A673 (cell line): ENCODE data around the gene RAB26. TPM values are rescaled to one million over a fixed set of nuclear protein-coding genes. Genes with fewer than 3 reads are reported as not detected.
"Not testable (repeated sequence)": the region's sequence is repeated elsewhere in the genome, so short reads cannot be mapped to it uniquely, and the experiment has no call there.

ENCODE experiments used
- BruUV-seq: library from RNA; stranded (reverse); fragments of 400-500 nt; replicated peaks from 2 replicates; lab custom pipeline; 2021; lab: Mats Ljungman, UMichigan
- CTCF ChIA-PET: fragments of 300-600 bp; sonication (Branson Sonifier 250); formaldehyde crosslinking; loops from one replicate; lab custom pipeline; 2022; ENCODE audit warnings: antibody characterized with exemption; lab: Charles Lee
- POLR2A ChIA-PET: fragments of 300-600 bp; sonication (Branson Sonifier 250); formaldehyde crosslinking; loops from one replicate; lab custom pipeline; 2022; ENCODE audit warnings: antibody characterized with exemption; ENCODE audit not compliant: low non-redundant PET; lab: Charles Lee
- DNase-seq: peaks from one replicate; pipeline ENCODE4 v3.0.0-alpha.2; 2015; ENCODE audit warnings: low spot score
- H3K27ac ChIP-seq: fragments of 200-600 bp; sonication (generic); 2 replicates; pipeline ENCODE4 v1.5.1; 2016; ENCODE audit warnings: mixed run types, low read depth, mild to moderate bottlenecking, mixed read lengths, antibody characterized with exemption, low read length; ENCODE audit not compliant: poor library complexity, severe bottlenecking
- H3K27me3 ChIP-seq: fragments of 200-600 bp; sonication (generic); replicated peaks from 2 replicates; pipeline ENCODE4 v1.6.1; 2017; ENCODE audit warnings: mixed run types, low read depth, mild to moderate bottlenecking, mixed read lengths, antibody characterized with exemption, low read length; ENCODE audit not compliant: insufficient read depth, poor library complexity
- H3K36me3 ChIP-seq: fragments of 200-600 bp; sonication (generic); 2 replicates; pipeline ENCODE4 v1.6.1; 2016; ENCODE audit warnings: mixed run types, mild to moderate bottlenecking, mixed read lengths, antibody characterized with exemption, low read length; ENCODE audit not compliant: insufficient read depth, poor library complexity, severe bottlenecking
- H3K4me1 ChIP-seq: fragments of 200-600 bp; sonication (generic); 2 replicates; pipeline ENCODE4 v1.6.1; 2017; ENCODE audit warnings: mixed run types, mild to moderate bottlenecking, mixed read lengths, antibody characterized with exemption, low read length; ENCODE audit not compliant: insufficient read depth, poor library complexity, severe bottlenecking
- H3K4me3 ChIP-seq: fragments of 200-600 bp; sonication (generic); 2 replicates; pipeline ENCODE4 v1.5.1; 2016; ENCODE audit warnings: low read depth, mixed run types, mild to moderate bottlenecking, mixed read lengths, low read length; ENCODE audit not compliant: poor library complexity, severe bottlenecking
- H3K9me3 ChIP-seq: fragments of 200-600 bp; sonication (generic); 2 replicates; pipeline ENCODE4 v1.6.1; 2016; ENCODE audit warnings: mixed run types, low read depth, mild to moderate bottlenecking, mixed read lengths, antibody characterized with exemption, low read length; ENCODE audit not compliant: poor library complexity, severe bottlenecking
- CTCF ChIP-seq: fragments of 300-800, 200-600 bp; sonication (generic); conservative IDR thresholded peaks from 2 replicates; pipeline ENCODE4 v1.5.1; 2017; ENCODE audit warnings: low read depth, mild to moderate bottlenecking, antibody characterized with exemption, low read length, moderate library complexity, mixed read lengths
- EZH2 ChIP-seq: fragments of 200-600 bp; sonication (generic); IDR thresholded peaks from 2 replicates; pipeline ENCODE4 v1.6.1; 2017; ENCODE audit warnings: borderline replicate concordance, low read depth, mild to moderate bottlenecking, mixed read lengths, antibody characterized with exemption, low read length; ENCODE audit not compliant: poor library complexity, severe bottlenecking
- intact Hi-C: fragments of 100-400 bp; cut with micrococcal nuclease; formaldehyde crosslinking; loops from one replicate; pipeline ENCODE4 v1.10.0; 2022; ENCODE audit not compliant: unreplicated experiment
- total RNA-seq: library from RNA; stranded (reverse); gene quantifications from 2 replicates; pipeline ENCODE4 v1.2.3, GENCODE V29; 2021

RAB26 gene
- total RNA-seq, 1 experiment from 2014 or later, result 0.49 TPM

GRCh38 chr16:2121325-2121724, 27.1 kb upstream of the RAB26 start:
- POLR2A ChIA-PET, intact Hi-C loops, H3K27ac ChIP-seq, H3K27me3 ChIP-seq, H3K36me3 ChIP-seq, H3K9me3 ChIP-seq, BruUV-seq, H3K4me3 ChIP-seq: not testable (repeated sequence)
- peak; percentile 52 for TF ChIP-seq CTCF
- H3K4me1 ChIP-seq, result peaks cover 22% of the 10 kb centered on the region
- peak; percentile 63 for DNase-seq
- CTCF ChIA-PET, result interaction anchor here (0.7 kb wide), 2 partner anchors 19 to 215 kb away, joined by 4 to 6 read pairs; no protein-coding TSS in a partner anchor

GRCh38 chr16:2121853-2122252, 26.6 kb upstream of the RAB26 start:
- H3K36me3 ChIP-seq, result no peaks in the 10 kb centered on the region
- H3K4me3 ChIP-seq, result no peak overlapping the region
- no peaks in the 10 kb centered on the region for H3K27me3 ChIP-seq
- ChIA-PET CTCF (interaction anchor here (0.7 kb wide), 2 partner anchors 19 to 214 kb away, joined by 4 to 6 read pairs; no protein-coding TSS in a partner anchor), POLR2A (no interaction called here)
- no peak overlapping the region for H3K27ac ChIP-seq
- H3K4me1 ChIP-seq, result peaks cover 26% of the 10 kb centered on the region
- H3K9me3 ChIP-seq, result no peaks in the 10 kb centered on the region
- DNase-seq, result no peak
- BruUV-seq, result no TSS peak
- intact Hi-C loops, result no loop called here
- TF ChIP-seq CTCF, result no peak
- no peak for TF ChIP-seq EZH2

- no peak for TF ChIP-seq CTCF
- no peak for TF ChIP-seq EZH2
- Histone ChIP-seq H3K9me3 (no peaks in the 10 kb centered on the region), H3K4me1 (peaks cover 31% of the 10 kb centered on the region), H3K27me3 (no peaks in the 10 kb centered on the region), H3K36me3 (no peaks in the 10 kb centered on the region), H3K27ac (no peak overlapping the region), H3K4me3 (no peak overlapping the region)
- BruUV-seq, result no TSS peak
- intact Hi-C loops, result no loop called here
- CTCF ChIA-PET, result no interaction called here
- POLR2A ChIA-PET, result no interaction called here
- no peak for DNase-seq
These were observed 26.0 kb upstream of the RAB26 start for GRCh38 chr16:2122429-2122828.

GRCh38 chr16:2122934-2123683, 25.3 kb upstream of the RAB26 start:
- DNase-seq, POLR2A ChIA-PET, CTCF ChIA-PET, H3K27ac ChIP-seq, H3K27me3 ChIP-seq, H3K4me3 ChIP-seq, H3K36me3 ChIP-seq, intact Hi-C loops, H3K9me3 ChIP-seq, BruUV-seq: not testable (repeated sequence)
- H3K4me1 ChIP-seq, result peaks cover 31% of the 10 kb centered on the region

GRCh38 chr16:2123706-2124376, 24.6 kb upstream of the RAB26 start:
- H3K9me3 ChIP-seq, CTCF ChIA-PET, H3K27me3 ChIP-seq, POLR2A ChIA-PET, H3K36me3 ChIP-seq, DNase-seq, BruUV-seq, H3K4me3 ChIP-seq, intact Hi-C loops: not testable (repeated sequence)
- Histone ChIP-seq H3K4me1 (peaks cover 31% of the 10 kb centered on the region), H3K27ac (peak overlapping the region; percentile 90)
